Measurements from ENCODE around the gene MAU2. TPM values are rescaled to one million over a fixed set of nuclear protein-coding genes. Genes with fewer than 3 reads are reported as not detected.

MAU2 gene
- total and polyA plus RNA-seq, 2 of the 8 experiments (the other 6 are each of a cell fraction or from before 2014, with no cell fraction given), result 32.0 to 40.8 TPM

DNA sequence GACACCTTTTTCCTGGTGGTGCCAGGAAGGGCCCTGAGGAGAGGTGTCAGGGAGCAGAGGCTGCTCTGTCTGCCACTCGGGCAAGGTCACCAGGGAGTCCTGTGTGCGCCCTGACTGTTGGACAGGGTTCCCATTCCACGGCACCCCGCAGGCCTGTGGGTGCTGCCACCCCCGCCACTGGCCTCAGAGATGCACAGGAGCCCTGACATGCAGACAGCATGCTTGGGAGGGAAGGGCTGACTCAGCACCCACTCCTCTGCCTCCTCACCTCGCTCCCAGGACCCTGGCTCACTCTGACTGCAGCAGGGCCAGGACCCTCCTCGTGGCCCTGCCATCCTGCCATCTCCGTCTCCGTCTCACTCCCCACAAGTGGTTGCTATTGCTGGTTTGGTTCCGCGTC lies 25.3 kb downstream of the MAU2 start:
- no peaks in the 10 kb centered on the region; the same call in 1 of the 2 replicates for H3K79me1 ChIP-seq (ENCODE audit: low read depth, low read length)
- no peak overlapping the region for H3K4ac ChIP-seq (replicated peaks; ENCODE audit: insufficient read length, low read depth, low read length)
- ChIA-PET POLR2A (ENCODE audit: partially characterized antibody) (interaction anchor here (0.8 to 1.4 kb wide), 3 partner anchors 11 to 169 kb away, joined by 3 to 5 read pairs (median 3); partner anchors contain the start of gene TSSK6), CTCF (ENCODE audit: partially characterized antibody) (interaction anchor here (0.9 to 5.8 kb wide), 2 partner anchors 16 kb away, joined by 5 to 56 read pairs; no protein-coding TSS in a partner anchor)
- peaks cover 4 to 15% of the 10 kb centered on the region in 2 experiments for H4K20me1 ChIP-seq (replicated peaks in 1 of 2; ENCODE audit: control insufficient read depth in 1 of 2, insufficient read depth in 2 of 2, low read length in 2 of 2)
- no peak overlapping the region for H4K91ac ChIP-seq (replicated peaks; ENCODE audit: insufficient read length, low read length)
- no peaks in the 10 kb centered on the region for H3K9me3 ChIP-seq (ENCODE audit: insufficient read depth in 2 of 2, low read depth in 1 of 2, low read length in 1 of 2)
- H3K56ac ChIP-seq (replicated peaks; ENCODE audit: insufficient read length, low read depth, low read length), result no peak overlapping the region
- H3K4me3 ChIP-seq (ENCODE audit: extremely low read depth in 1 of 4, insufficient read depth in 2 of 4, low read depth in 3 of 4, low read length in 4 of 4), result no peak overlapping the region
- no peak overlapping the region for H3K9ac ChIP-seq (replicated peaks in 1 of 4; ENCODE audit: extremely low read depth in 1 of 4, low read depth in 3 of 4, low read length in 3 of 4)
- no peaks in the 10 kb centered on the region; a peak in 1 of 7 replicates for H3K4me1 ChIP-seq (replicated peaks in 1 of 4; ENCODE audit: control insufficient read depth in 3 of 4, insufficient read depth in 4 of 4, low read length in 3 of 4)
- no peak overlapping the region for H3K4me2 ChIP-seq (ENCODE audit: insufficient read depth in 1 of 2, low read depth in 2 of 2, low read length in 2 of 2)
- H4K8ac ChIP-seq (ENCODE audit: extremely low read depth, insufficient read depth, low read length), result peak overlapping the region; percentile 57; the same call in 1 of the 2 replicates
- H3K23me2 ChIP-seq (ENCODE audit: low read depth, low read length), result no peaks in the 10 kb centered on the region
- WGBS, 2 experiments (ENCODE audit: extremely low coverage in 1 of 2, insufficient coverage in 1 of 2, insufficient read length in 1 of 2, insufficient replicate concordance in 2 of 2, low coverage in 1 of 2, low lambda C conversion rate in 2 of 2, missing lambda C conversion rate in 1 of 2), result 94% methylated on average over 11 of the region's 11 CpGs; no CpG with 5 or more reads in 1 of the 2 experiments
- peaks cover 24 to 57% (median 47%) of the 10 kb centered on the region in 4 experiments for H3K36me3 ChIP-seq (ENCODE audit: control insufficient read depth in 2 of 4, insufficient read depth in 4 of 4, low read length in 3 of 4)
- H2BK20ac ChIP-seq (ENCODE audit: low read length), result no peak overlapping the region
- H3K27me3 ChIP-seq (replicated peaks in 1 of 4; ENCODE audit: control insufficient read depth in 3 of 4, extremely low read depth in 1 of 4, insufficient read depth in 3 of 4, low read length in 3 of 4), result no peaks in the 10 kb centered on the region
- no peak overlapping the region for H2BK12ac ChIP-seq (ENCODE audit: low read depth, low read length)
- no peak overlapping the region for H2BK5ac ChIP-seq (ENCODE audit: low read depth, low read length)
- no peak overlapping the region for H2BK120ac ChIP-seq (replicated peaks; ENCODE audit: low read depth, low read length)
- H4K5ac ChIP-seq (ENCODE audit: insufficient read length, low read depth, low read length), result no peak overlapping the region
- H2AFZ ChIP-seq (ENCODE audit: low read length), result no peak overlapping the region
- H3K27ac ChIP-seq (ENCODE audit: low read depth, low read length), result no peak overlapping the region
- TF ChIP-seq MAFK (IDR thresholded peaks at IDR 0.05; ENCODE audit: low read depth, low read length) (no peak), JUND (IDR thresholded peaks at IDR 0.05; ENCODE audit: low read length) (no peak), EGR1 (IDR thresholded peaks at IDR 0.05; ENCODE audit: borderline replicate concordance, low read depth, low read length) (no peak), BRCA1 (IDR thresholded peaks at IDR 0.05; ENCODE audit: low read depth, low read length) (no peak)
- TF ChIP-seq, protein P1, sequence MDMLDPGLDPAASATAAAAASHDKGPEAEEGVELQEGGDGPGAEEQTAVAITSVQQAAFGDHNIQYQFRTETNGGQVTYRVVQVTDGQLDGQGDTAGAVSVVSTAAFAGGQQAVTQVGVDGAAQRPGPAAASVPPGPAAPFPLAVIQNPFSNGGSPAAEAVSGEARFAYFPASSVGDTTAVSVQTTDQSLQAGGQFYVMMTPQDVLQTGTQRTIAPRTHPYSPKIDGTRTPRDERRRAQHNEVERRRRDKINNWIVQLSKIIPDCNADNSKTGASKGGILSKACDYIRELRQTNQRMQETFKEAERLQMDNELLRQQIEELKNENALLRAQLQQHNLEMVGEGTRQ (IDR thresholded peaks at IDR 0.05; ENCODE audit: low read length), result no peak
- no peaks in the 10 kb centered on the region for H3K79me2 ChIP-seq (ENCODE audit: control insufficient read depth in 1 of 2, insufficient read depth in 2 of 2, low read length in 2 of 2)
- H2BK15ac ChIP-seq (ENCODE audit: low read length), result no peak overlapping the region
- no peak overlapping the region for H3K18ac ChIP-seq (ENCODE audit: extremely low read depth, low read length)
- DNase-seq (ENCODE audit: low read depth in 1 of 2, low spot score in 2 of 2) (no peak), FAIRE-seq (no peak)
- no peak overlapping the region for H3K23ac ChIP-seq (ENCODE audit: insufficient read length)
- H2AK5ac ChIP-seq (ENCODE audit: low read depth, low read length), result no peak overlapping the region
- H3K14ac ChIP-seq (ENCODE audit: insufficient read length), result no peak overlapping the region
